ENCODE measurements around the gene NCCRP1.
A peak's percentile ranks its signal among the peaks of the same experiment; 100 is the strongest.
"Not testable (repeated sequence)": the region's sequence is repeated elsewhere in the genome, so short reads cannot be mapped to it uniquely, and the experiment has no call there.

NCCRP1 gene

DNA sequence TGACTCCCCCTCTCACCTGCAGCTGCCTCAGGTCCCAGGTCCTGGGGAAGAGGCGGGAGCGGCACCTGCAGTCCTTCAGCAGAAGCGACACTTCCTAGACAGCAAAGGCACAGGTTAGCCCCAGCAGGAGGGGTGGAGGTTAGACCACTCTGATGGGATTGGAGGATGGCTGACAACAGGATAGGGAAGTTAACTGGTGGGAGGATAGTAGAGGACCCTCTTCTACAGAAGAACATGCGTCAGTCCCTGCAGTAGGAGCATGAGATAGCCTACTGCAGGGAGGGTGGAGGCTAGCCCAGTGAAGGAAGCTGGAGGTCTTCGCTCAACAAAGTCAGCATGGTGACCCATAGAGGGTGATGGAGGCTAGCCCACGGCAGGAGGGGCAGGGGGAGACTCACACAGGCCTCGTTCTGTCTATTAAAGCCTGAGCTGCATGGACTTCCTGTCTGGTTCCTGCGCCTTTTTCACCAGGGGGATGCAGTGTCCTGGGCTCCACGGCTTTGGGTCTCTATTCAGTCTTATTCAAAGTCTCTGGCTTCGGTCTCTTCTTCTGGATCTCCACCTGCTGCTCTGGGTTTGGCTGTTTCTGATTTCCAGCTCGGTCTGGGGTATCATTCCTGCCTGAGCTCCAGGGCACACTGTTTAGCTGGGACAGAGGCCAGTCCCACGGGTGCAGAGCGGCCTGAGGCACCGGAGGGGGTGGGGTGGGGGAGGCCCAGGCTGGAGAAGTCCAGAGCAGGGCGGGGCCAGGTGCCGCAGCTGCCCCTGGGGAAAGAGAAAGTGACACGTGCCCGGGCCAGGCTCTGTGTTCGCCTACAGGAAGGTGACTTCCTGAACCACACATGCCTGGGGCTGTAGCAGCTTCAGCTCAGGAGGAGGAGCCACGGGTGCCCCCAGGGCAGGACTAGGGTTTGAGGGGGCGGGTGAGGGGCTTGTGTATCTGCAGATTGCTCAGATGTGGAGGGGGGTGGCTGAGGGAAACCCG lies 40.7 kb downstream of the NCCRP1 start:
- Histone ChIP-seq H3K4me1 (ENCODE audit: insufficient read depth, low read length) (no peaks in the 10 kb centered on the region), H3K36me3 (ENCODE audit: insufficient read depth, low read length) (no peaks in the 10 kb centered on the region), H3K4me3 (ENCODE audit: low read length) (no peak overlapping the region), H3K27me3 (ENCODE audit: insufficient read depth, low read length) (peaks cover 17% of the 10 kb centered on the region), H3K9me3 (ENCODE audit: low read length) (no peaks in the 10 kb centered on the region), H2AFZ (ENCODE audit: low read depth, low read length) (no peak overlapping the region)

DNA sequence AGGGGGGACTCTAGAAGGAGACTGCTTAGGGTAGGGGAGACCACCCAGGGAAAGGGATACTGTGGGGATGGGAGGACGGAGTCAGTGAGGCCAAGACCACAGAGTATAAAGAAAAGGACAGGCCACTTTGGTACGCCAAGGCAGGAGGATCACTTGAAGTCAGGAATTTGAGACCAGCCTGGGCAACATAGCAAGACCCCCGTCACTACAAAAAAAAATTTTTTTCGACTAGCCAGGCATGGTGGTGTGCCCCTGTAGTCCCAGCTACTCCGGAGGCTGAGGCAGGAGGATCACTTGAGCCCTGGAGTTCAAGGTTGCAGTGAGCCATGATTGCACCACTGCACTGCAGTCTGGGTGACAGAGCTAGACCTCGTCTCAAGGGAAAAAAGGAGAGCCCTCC lies 41.4 kb downstream of the NCCRP1 start:
- Histone ChIP-seq H3K9me3 (ENCODE audit: low read length) (no peaks in the 10 kb centered on the region), H3K36me3 (ENCODE audit: insufficient read depth, low read length) (no peaks in the 10 kb centered on the region)

DNA sequence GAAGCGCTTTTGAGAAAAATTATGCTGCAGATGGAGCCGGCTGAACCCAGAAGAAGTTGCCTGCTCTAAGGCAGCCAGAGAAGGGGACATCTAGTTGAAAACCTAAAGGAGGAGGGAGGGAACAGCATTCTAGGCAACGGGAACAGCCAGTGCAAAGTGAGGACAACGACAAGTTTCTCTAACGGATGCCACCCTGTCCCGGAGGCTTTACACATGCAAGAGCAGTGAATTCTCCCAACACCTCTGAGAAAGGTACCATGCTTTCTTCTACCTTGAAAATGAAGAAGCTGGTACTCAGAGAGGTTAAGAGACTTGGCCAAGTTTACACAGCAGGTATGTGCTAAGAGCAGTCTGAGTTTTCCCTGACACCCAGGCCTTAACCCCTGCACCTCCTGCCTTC lies 42.2 kb downstream of the NCCRP1 start:
- no peaks in the 10 kb centered on the region for H3K36me3 ChIP-seq (ENCODE audit: insufficient read depth, low read length)
- H2AFZ ChIP-seq (ENCODE audit: low read depth, low read length), result no peak overlapping the region
- H3K4me1 ChIP-seq (ENCODE audit: insufficient read depth, low read length), result no peaks in the 10 kb centered on the region
- H3K4me3 ChIP-seq (ENCODE audit: low read length), result no peak overlapping the region
- H3K9me3 ChIP-seq (ENCODE audit: low read length), result no peaks in the 10 kb centered on the region
- H3K27me3 ChIP-seq (ENCODE audit: insufficient read depth, low read length), result peaks cover 17% of the 10 kb centered on the region

More for the DNA sequence above, 41.4 kb downstream of the NCCRP1 start:
- Histone ChIP-seq H3K4me3 (ENCODE audit: low read length) (no peak overlapping the region), H3K27me3 (ENCODE audit: insufficient read depth, low read length) (peaks cover 17% of the 10 kb centered on the region), H2AFZ (ENCODE audit: low read depth, low read length) (no peak overlapping the region), H3K4me1 (ENCODE audit: insufficient read depth, low read length) (no peaks in the 10 kb centered on the region)

DNA sequence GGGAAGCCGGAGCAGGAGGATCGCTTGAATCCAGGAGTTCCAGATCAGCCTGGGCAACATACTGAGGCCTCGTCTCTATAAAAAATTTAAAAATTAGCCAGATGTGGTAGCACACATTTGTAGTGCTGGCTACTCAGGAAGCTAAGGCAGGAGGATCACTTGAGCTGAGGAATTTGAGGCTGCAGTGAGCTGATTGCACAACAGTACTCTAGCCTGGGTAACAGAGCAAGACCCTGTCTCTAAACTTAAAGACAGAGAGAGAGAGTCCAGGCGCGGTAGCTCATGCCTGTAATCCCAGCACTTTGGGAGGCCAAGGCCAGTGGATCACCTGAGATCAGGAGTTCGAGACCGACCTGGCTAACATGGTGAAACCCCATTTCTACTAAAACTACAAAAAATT lies 43.7 kb downstream of the NCCRP1 start:
- no peaks in the 10 kb centered on the region for H3K9me3 ChIP-seq (ENCODE audit: low read length)
- no peaks in the 10 kb centered on the region for H3K4me1 ChIP-seq (ENCODE audit: insufficient read depth, low read length)
- no peaks in the 10 kb centered on the region for H3K36me3 ChIP-seq (ENCODE audit: insufficient read depth, low read length)
- peaks cover 17% of the 10 kb centered on the region for H3K27me3 ChIP-seq (ENCODE audit: insufficient read depth, low read length)
- no peak overlapping the region for H3K4me3 ChIP-seq (ENCODE audit: low read length)
- no peak overlapping the region for H2AFZ ChIP-seq (ENCODE audit: low read depth, low read length)

DNA sequence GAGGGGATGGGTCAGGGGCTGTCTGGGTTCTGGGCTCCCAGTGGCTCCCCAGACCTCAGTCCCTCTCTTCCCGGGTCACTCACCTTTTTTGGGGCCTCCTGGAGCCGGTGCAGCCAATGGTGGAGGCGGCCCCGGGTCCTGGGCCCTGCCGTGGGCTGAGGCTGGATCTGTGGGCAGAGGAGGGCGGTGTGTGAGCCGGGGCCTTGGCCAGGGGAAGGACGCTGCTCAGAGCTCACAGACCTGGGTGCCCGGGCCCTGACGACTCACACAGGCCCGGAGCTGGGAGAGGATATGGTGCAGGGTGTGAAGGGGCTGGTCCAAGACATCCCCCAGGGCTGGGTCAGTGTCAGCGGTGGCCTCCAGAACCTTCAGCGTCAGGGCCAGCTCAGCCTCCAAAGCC lies 47.0 kb downstream of the NCCRP1 start:
- not testable (repeated sequence) for H3K4me3 ChIP-seq (ENCODE audit: low read length); H3K36me3 ChIP-seq (ENCODE audit: insufficient read depth, low read length)
- peaks cover 30% of the 10 kb centered on the region for H3K27me3 ChIP-seq (ENCODE audit: insufficient read depth, low read length)

DNA sequence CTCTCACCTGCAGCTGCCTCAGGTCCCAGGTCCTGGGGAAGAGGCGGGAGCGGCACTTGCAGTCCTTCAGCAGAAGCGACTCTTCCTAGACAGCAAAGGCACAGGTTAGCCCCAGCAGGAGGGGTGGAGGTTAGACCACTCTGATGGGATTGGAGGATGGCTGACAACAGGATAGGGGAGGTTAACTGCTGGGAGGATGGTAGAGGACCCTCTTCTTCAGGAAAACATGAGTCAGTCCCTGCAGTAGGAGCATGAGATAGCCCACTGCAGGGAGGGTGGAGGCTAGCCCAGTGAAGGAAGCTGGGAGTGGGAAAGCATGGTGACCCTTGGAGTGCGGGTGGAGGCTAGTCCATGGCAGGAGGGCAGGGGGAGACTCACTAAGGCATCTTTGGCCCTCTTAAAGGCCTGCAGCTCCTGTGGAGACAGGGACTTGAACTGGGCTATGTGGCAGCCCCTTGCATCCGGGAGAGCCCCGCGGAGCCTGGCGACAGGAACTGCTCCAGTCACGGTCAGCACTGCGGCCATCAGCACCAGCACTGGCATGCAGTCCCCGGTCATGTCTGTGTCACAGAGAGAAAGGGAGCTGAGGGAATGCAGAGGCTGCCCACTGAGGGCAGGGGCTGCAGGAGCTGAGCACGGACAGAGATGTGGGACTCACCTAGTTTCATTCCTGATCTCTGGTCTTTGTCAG lies 47.8 kb downstream of the NCCRP1 start, which contains the start of gene IFNL3:
TSS of gene IFNL3 (minus strand) at position 597 of the 691 bp plus-strand sequence. CDS start at position 558, 39 bp downstream.
- H3K4me3 ChIP-seq (ENCODE audit: low read length); H3K36me3 ChIP-seq (ENCODE audit: insufficient read depth, low read length); H3K9me3 ChIP-seq (ENCODE audit: low read length); H2AFZ ChIP-seq (ENCODE audit: low read depth, low read length); H3K4me1 ChIP-seq (ENCODE audit: insufficient read depth, low read length): not testable (repeated sequence)
- H3K27me3 ChIP-seq (ENCODE audit: insufficient read depth, low read length), result peaks cover 34% of the 10 kb centered on the region

More for the DNA sequence above, 47.0 kb downstream of the NCCRP1 start:
- H3K4me1 ChIP-seq (ENCODE audit: insufficient read depth, low read length); H2AFZ ChIP-seq (ENCODE audit: low read depth, low read length); H3K9me3 ChIP-seq (ENCODE audit: low read length): not testable (repeated sequence)

DNA sequence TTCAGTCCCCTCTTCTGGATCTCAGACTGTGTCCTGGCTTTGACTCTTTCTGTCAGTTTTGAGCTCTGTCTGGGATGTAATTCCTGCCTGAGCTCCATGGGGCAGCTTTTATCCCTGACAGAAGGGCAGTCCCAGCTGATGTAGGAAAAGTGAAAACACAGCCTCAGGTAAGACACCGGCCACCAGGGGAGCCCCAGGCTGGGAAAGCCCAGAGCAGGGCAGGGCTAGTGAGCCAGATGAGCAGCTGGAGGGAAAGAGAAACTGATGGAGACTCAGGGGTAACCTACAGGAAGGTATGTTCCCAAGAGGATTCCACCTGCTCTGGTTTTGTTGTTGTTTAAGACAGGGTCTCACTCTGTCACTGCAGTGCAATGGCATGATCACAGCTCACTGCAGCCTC lies 48.4 kb downstream of the NCCRP1 start:
- peaks cover 36% of the 10 kb centered on the region for H3K27me3 ChIP-seq (ENCODE audit: insufficient read depth, low read length)
- not testable (repeated sequence) for H3K36me3 ChIP-seq (ENCODE audit: insufficient read depth, low read length); H2AFZ ChIP-seq (ENCODE audit: low read depth, low read length)

DNA sequence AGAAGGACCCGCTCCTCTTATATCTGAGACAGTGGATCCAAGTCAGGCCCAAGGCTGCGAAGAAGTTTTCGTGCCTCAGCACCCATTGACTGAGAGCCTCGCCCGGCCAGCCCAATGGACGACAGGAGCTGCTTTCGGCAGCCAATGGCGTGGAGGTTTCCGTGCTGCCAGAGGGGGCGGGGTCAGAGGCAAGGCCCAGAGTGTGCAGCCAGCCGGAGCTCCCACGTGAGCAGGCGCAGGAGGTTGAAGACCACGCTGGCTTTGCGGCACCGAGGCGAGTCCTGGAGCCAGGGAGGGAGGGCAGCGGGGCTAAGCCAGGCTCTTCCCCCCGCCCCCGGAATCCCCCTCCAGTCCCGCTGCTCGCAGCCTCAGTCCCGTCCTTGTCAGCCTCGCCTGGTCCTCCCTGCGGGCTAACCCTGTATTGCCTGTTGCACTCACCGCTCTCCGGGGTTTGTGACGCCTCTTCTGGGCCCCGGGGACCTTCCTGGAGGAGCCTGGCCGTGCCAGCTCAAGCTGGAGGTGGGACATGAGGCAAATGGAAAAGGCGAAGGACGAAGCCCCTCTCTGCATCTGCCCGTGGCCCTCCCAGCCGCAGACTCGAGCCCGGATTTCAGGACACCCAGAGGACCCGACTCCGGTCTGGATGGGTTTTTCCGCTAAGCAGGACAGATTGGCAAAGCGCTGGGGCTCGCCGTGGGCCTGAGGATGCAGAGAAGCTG lies 50.3 kb downstream of the NCCRP1 start:
- H3K4me3 ChIP-seq (ENCODE audit: low read length), result no peak overlapping the region
- H2AFZ ChIP-seq (ENCODE audit: low read depth, low read length), result peak overlapping the region; percentile 57
- peaks cover 44% of the 10 kb centered on the region for H3K27me3 ChIP-seq (ENCODE audit: insufficient read depth, low read length)
- H3K9me3 ChIP-seq (ENCODE audit: low read length), result peaks cover 1% of the 10 kb centered on the region
- no peaks in the 10 kb centered on the region for H3K4me1 ChIP-seq (ENCODE audit: insufficient read depth, low read length)
- H3K36me3 ChIP-seq (ENCODE audit: insufficient read depth, low read length), result no peaks in the 10 kb centered on the region

More for the DNA sequence above, 48.4 kb downstream of the NCCRP1 start:
- not testable (repeated sequence) for H3K4me3 ChIP-seq (ENCODE audit: low read length); H3K9me3 ChIP-seq (ENCODE audit: low read length); H3K4me1 ChIP-seq (ENCODE audit: insufficient read depth, low read length)

DNA sequence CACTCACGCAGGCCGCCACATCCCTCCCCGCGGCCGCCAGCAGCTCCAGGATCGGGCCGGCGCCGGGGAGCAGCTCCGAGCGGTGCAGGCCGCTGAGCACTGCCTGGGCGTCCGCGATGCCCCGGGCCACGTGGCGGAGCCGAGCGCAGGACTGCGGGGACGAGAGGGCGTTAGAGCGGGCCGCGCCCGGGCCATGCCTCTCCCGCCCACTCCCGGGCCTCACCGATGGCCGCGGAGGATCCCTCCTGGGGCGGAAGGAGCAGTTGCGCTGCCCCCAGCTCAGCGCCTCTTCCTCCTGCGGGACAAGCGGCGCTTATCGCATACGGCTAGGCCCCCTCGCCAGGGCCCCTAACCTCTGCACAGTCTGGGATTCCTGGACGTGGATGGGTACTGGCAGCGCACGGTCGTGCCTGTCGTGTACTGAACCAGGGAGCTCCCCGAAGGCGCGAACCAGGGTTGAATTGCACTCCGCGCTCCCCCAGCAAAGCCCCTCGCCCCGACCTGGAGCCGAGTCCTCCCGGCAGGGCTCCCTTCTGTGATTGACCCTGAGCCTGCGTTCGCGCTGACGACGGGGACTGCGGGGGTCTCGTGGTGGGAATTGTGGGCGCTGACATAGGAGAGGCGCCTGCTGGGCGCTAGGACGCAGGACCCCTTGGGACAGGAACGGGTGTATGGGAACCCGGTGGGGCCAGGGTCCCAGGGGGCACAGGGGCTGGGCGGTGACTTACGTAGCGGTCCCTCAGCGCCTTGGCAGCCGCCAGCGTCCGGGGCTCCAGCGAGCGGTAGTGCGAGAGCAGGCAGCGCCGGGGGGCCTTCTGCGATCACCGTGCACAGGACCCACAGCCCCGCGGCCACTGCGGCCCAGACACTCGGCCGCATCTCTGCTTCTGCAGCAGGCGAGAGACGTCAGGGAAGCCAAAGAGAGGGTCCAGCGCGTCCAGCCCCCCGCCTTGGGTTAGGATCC lies 51.2 kb downstream of the NCCRP1 start:
- H3K4me1 ChIP-seq (ENCODE audit: insufficient read depth, low read length), result no peaks in the 10 kb centered on the region
- no peaks in the 10 kb centered on the region for H3K36me3 ChIP-seq (ENCODE audit: insufficient read depth, low read length)
- H2AFZ ChIP-seq (ENCODE audit: low read depth, low read length), result peak overlapping the region; percentile 57
- peaks cover 1% of the 10 kb centered on the region for H3K9me3 ChIP-seq (ENCODE audit: low read length)
- H3K27me3 ChIP-seq (ENCODE audit: insufficient read depth, low read length), result peaks cover 53% of the 10 kb centered on the region
- no peak overlapping the region for H3K4me3 ChIP-seq (ENCODE audit: low read length)

DNA sequence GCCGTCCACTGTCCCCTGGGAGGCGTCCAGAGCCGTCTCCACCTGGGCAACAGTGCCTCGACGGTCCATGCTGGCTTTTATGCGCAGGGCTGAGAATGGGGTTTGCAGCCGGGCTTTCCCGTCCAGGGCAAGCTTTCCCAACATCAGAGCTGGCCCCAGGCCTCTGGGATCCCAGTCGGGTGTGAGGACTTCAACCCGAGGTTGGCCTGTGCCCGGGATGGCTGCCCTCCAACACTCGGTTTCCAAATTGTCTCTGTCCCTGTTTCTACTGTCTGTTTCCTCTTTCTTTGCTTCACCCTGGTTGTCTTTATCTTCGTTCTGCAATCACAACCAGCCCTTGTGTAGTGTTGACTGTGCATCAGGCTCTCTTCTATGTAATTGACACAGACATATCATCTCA lies 52.0 kb downstream of the NCCRP1 start, which contains the start of gene IFNL4:
TSS of gene IFNL4 (minus strand) at position 51 of the 400 bp plus-strand sequence.
- Histone ChIP-seq H3K9me3 (ENCODE audit: low read length) (peaks cover 1% of the 10 kb centered on the region), H3K4me3 (ENCODE audit: low read length) (no peak within 1 kb of the TSS), H3K27me3 (ENCODE audit: insufficient read depth, low read length) (peaks cover 60% of the 10 kb centered on the region), H3K4me1 (ENCODE audit: insufficient read depth, low read length) (no peaks in the 10 kb centered on the region), H3K36me3 (ENCODE audit: insufficient read depth, low read length) (no peaks in the 10 kb centered on the region), H2AFZ (ENCODE audit: low read depth, low read length) (peak within 1 kb of the TSS; percentile 57)

DNA sequence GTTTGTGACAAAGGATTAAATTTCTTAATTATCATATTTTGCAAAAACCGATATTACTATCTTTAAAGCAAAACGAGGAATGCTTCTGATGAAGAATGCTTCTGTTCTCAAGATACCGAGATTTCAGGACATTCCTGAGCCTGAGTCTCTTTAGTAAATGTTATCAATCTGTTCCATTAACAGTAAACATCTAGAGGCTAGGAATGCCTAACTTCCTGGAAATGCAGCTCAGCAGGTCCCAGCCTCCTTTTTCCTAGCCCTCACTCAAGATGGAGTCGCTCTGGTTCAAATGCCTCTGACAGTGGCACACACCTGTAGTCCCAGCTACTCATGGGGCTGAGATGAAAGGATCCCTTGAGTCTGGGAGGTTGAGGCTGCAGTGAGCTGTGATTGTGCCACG lies 54.3 kb downstream of the NCCRP1 start:
- H3K4me1 ChIP-seq (ENCODE audit: insufficient read depth, low read length), result no peaks in the 10 kb centered on the region
- no peak overlapping the region for H2AFZ ChIP-seq (ENCODE audit: low read depth, low read length)
- H3K4me3 ChIP-seq (ENCODE audit: low read length), result no peak overlapping the region
- peaks cover 1% of the 10 kb centered on the region for H3K9me3 ChIP-seq (ENCODE audit: low read length)
- no peaks in the 10 kb centered on the region for H3K36me3 ChIP-seq (ENCODE audit: insufficient read depth, low read length)
- peaks cover 66% of the 10 kb centered on the region for H3K27me3 ChIP-seq (ENCODE audit: insufficient read depth, low read length)
